Stomach (tissue), 9 donors: ENCODE measurements around the gene CCDC136. TPM values are rescaled to one million over a fixed set of nuclear protein-coding genes. Genes with fewer than 3 reads are reported as not detected.

Experiments used
- DNase-seq, 2 donors: peaks; one replicate each; pipeline versions ENCODE4 v3.0.0 to v3.0.0-alpha.2; 2013 to 2019
- H3K27ac ChIP-seq, 5 donors: fragments of 200-600 bp in 4 of 5; sonication (generic) in 4 of 5; one replicate each; pipeline ENCODE4 v1.5.1; 2013 to 2019; ENCODE audit warnings: mild to moderate bottlenecking in 1 of 5, moderate library complexity in 1 of 5
- H3K27me3 ChIP-seq, 3 donors: fragments of 200-600 bp; sonication (generic); one replicate each; pipeline ENCODE4 v1.5.1; 2017 to 2019; ENCODE audit warnings: mixed run types in 1 of 3
- H3K36me3 ChIP-seq, 4 donors: fragments of 200-600 bp; sonication (generic); 1 replicate in 3 of 4; 2 replicates in 1 of 4; pipeline ENCODE4 v1.5.1; 2016 to 2019
- H3K4me1 ChIP-seq, 4 donors: fragments of 200-600 bp; sonication (generic); one replicate each; pipeline ENCODE4 v1.5.1; 2016 to 2019
- H3K4me3 ChIP-seq, 4 donors: fragments of 200-600 bp; sonication (generic) in 3 of 4; one replicate each; pipeline ENCODE4 v1.5.1; 2016 to 2019; ENCODE audit warnings: mild to moderate bottlenecking in 1 of 4
- H3K9me3 ChIP-seq, 4 donors: fragments of 200-600 bp; sonication (generic); one replicate each; pipeline ENCODE4 v1.5.1; 2016 to 2019
- CTCF ChIP-seq, 7 experiments: fragments of 450-650 bp in 4 of 7; fragments of 200-600 bp in 3 of 7; sonication (generic) in 3 of 7; IDR thresholded peaks; one replicate each; pipeline ENCODE4 v1.5.1; 2016 to 2019; ENCODE audit warnings: antibody characterized with exemption in 7 of 7, control low read depth in 2 of 7, mild to moderate bottlenecking in 1 of 7
- EP300 ChIP-seq: sonication (generic); formaldehyde crosslinking; IDR thresholded peaks from one replicate; pipeline ENCODE4 v1.6.1; 2017; ENCODE audit warnings: antibody characterized with exemption
- POLR2A ChIP-seq, 4 donors: fragments of 450-650 bp; IDR thresholded peaks; one replicate each; pipeline ENCODE4 v1.6.1; 2016; ENCODE audit warnings: antibody characterized with exemption in 4 of 4, control low read depth in 2 of 4, mild to moderate bottlenecking in 1 of 4, moderate library complexity in 1 of 4
- POLR2AphosphoS5 ChIP-seq, 3 donors: sonication (generic); formaldehyde crosslinking; IDR thresholded peaks; one replicate each; pipeline ENCODE4 v1.6.1; 2016; ENCODE audit warnings: antibody characterized with exemption in 3 of 3
- WGBS, 5 donors: extraction: QIAGEN DNeasy Blood & Tissue Kit in 3 of 5; methylation state at CpG; one replicate each; pipeline versions ENCODE4 v1.1.5 to v1.1.7; 2013 to 2018; 5-methylcytosine and 5-hydroxymethylcytosine counted together
- intact Hi-C: fragments of 100-400 bp; cut with DNase I; formaldehyde crosslinking; loops from one replicate; pipeline ENCODE4 v1.15.1; 2023; ENCODE audit warnings: low total_unique reads
- polyA plus RNA-seq, 3 donors: library from polyadenylated mRNA; stranded (reverse); fragments of 200-250 nt; gene quantifications; one replicate each; pipeline ENCODE4 v1.2.3, GENCODE V29; 2013
- total RNA-seq, 5 donors: library from RNA; depleted of rRNA; stranded (reverse); fragments of >200 nt; gene quantifications; one replicate each; pipeline versions ENCODE4 v1.1.0 to v1.2.3, GENCODE V29; 2014 to 2016
- donor health status: healthy with polysubstance abuse.
- donor health status: Bipolar disorder and iron deficiency.
- donor health status: healthy.

CCDC136 gene
- total and polyA plus RNA-seq, 8 donors, result 2.3 to 36.8 (median 5.4) TPM

- Histone ChIP-seq H3K9me3 (no peaks in the 10 kb centered on the region), H3K4me3 (no peak overlapping the region), H3K4me1 (peaks cover 0 to 11% (median 9%) of the 10 kb centered on the region in 4 donors), H3K27me3 (no peaks in the 10 kb centered on the region), H3K36me3 (peaks cover 0 to 13% (median 3%) of the 10 kb centered on the region in 4 donors), H3K27ac (no peak overlapping the region)
- TF ChIP-seq POLR2A (IDR thresholded peaks at IDR 0.05) (no peak), POLR2AphosphoS5 (IDR thresholded peaks at IDR 0.05) (no peak), EP300 (no peak), CTCF (IDR thresholded peaks at IDR 0.05) (no peak)
- DNase-seq, result no peak
- intact Hi-C loops, result no loop called here
- WGBS, 5 donors, result 90 to 94% (median 92%) methylated on average over 11 of the region's 11 CpGs
Measured at GRCh38 chr7:128811631-128812430, 20.1 kb downstream of the CCDC136 start.

GRCh38 chr7:128812514-128813168, 20.9 kb downstream of the CCDC136 start:
- no peak overlapping the region for H3K4me3 ChIP-seq
- H3K36me3 ChIP-seq, result peaks cover 0 to 5% (median 0%) of the 10 kb centered on the region in 4 donors
- 31 to 46% (median 35%) methylated on average over 11 of the region's 11 CpGs for WGBS, 5 donors
- TF ChIP-seq EP300, result no peak
- TF ChIP-seq POLR2A (IDR thresholded peaks at IDR 0.05), result no peak
- no peak for TF ChIP-seq CTCF (IDR thresholded peaks at IDR 0.05)
- no peak for TF ChIP-seq POLR2AphosphoS5 (IDR thresholded peaks at IDR 0.05)
- no peaks in the 10 kb centered on the region for H3K9me3 ChIP-seq
- H3K27ac ChIP-seq, result no peak overlapping the region
- no peaks in the 10 kb centered on the region for H3K27me3 ChIP-seq
- intact Hi-C loops, result no loop called here
- DNase-seq, result peak; percentile 71 to 78
- H3K4me1 ChIP-seq, result peaks cover 0 to 11% (median 9%) of the 10 kb centered on the region in 4 donors

GRCh38 chr7:128814499-128814898, 22.7 kb downstream of the CCDC136 start:
- Histone ChIP-seq H3K36me3 (no peaks in the 10 kb centered on the region), H3K27me3 (no peaks in the 10 kb centered on the region), H3K4me3 (no peak overlapping the region), H3K4me1 (peaks cover 0 to 11% (median 9%) of the 10 kb centered on the region in 4 donors), H3K9me3 (no peaks in the 10 kb centered on the region), H3K27ac (no peak overlapping the region)
- TF ChIP-seq POLR2AphosphoS5 (IDR thresholded peaks at IDR 0.05) (no peak), CTCF (IDR thresholded peaks at IDR 0.05) (no peak), POLR2A (IDR thresholded peaks at IDR 0.05) (no peak), EP300 (no peak)
- DNase-seq, result no peak
- intact Hi-C loops, result no loop called here
- WGBS, 5 donors, result 75 to 83% (median 79%) methylated on average over 5 to 6 of the region's 6 CpGs

- Histone ChIP-seq H3K4me1 (peaks cover 0 to 11% (median 9%) of the 10 kb centered on the region in 4 donors), H3K9me3 (no peaks in the 10 kb centered on the region), H3K27ac (no peak overlapping the region), H3K4me3 (no peak overlapping the region), H3K27me3 (no peaks in the 10 kb centered on the region), H3K36me3 (no peaks in the 10 kb centered on the region)
- WGBS, 5 donors, result 77 to 88% (median 87%) methylated on average over 7 of the region's 7 CpGs
- intact Hi-C loops, result no loop called here
- no peak for TF ChIP-seq POLR2A (IDR thresholded peaks at IDR 0.05)
- no peak for TF ChIP-seq CTCF (IDR thresholded peaks at IDR 0.05)
- no peak for TF ChIP-seq EP300
- no peak for TF ChIP-seq POLR2AphosphoS5 (IDR thresholded peaks at IDR 0.05)
- no peak for DNase-seq
Measured at GRCh38 chr7:128815289-128815942, 23.6 kb downstream of the CCDC136 start.
